GM12875 (cell line): ENCODE results near the gene TKTL1.

Source experiments
- H3K4me3 ChIP-seq: one replicate; pipeline ENCODE4 v1.5.1; 2011; ENCODE audit warnings: low read depth, low read length, control low read depth
- CTCF ChIP-seq: IDR thresholded peaks from 2 replicates; pipeline ENCODE4 v1.5.1; 2011; ENCODE audit warnings: low read depth, mild to moderate bottlenecking, control low read depth, inconsistent platforms, low read length, moderate library complexity, borderline replicate concordance; ENCODE audit not compliant: insufficient read depth

The TKTL1 gene

GRCh38 chrX:154362085-154362742 lies 66.6 kb downstream of the TKTL1 start:
- no peak for TF ChIP-seq CTCF
- no peak overlapping the region for H3K4me3 ChIP-seq

GRCh38 chrX:154363706-154364439 lies 68.3 kb downstream of the TKTL1 start:
- H3K4me3 ChIP-seq = no peak overlapping the region
- no peak for TF ChIP-seq CTCF

- no peak overlapping the region for H3K4me3 ChIP-seq
- TF ChIP-seq CTCF = no peak
Measured at GRCh38 chrX:154365052-154365600, 69.5 kb downstream of the TKTL1 start.

GRCh38 chrX:154365997-154366665 lies 70.5 kb downstream of the TKTL1 start:
- no peak for TF ChIP-seq CTCF
- no peak overlapping the region for H3K4me3 ChIP-seq

- no peak overlapping the region for H3K4me3 ChIP-seq
- TF ChIP-seq CTCF = no peak
Measured at GRCh38 chrX:154366666-154367055, 71.1 kb downstream of the TKTL1 start.

GRCh38 chrX:154367474-154368308 lies 72.1 kb downstream of the TKTL1 start:
- TF ChIP-seq CTCF = no peak
- H3K4me3 ChIP-seq = no peak overlapping the region
